ENCODE data around the gene ADARB1. TPM values are rescaled to one million over a fixed set of nuclear protein-coding genes. Genes with fewer than 3 reads are reported as not detected.
A peak's percentile ranks its signal among the peaks of the same experiment; 100 is the strongest.

The ADARB1 gene
- total and polyA plus RNA-seq, 9 of the 15 experiments (the other 6 are each of a cell fraction or from before 2014, with no cell fraction given): 6.7 to 16.0 (median 8.3) TPM

- Histone ChIP-seq H3K4me3 (no peak overlapping the region), H3K27ac (ENCODE audit: extremely low read depth, low read depth, low read length) (no peak overlapping the region), H3K36me3 (ENCODE audit: control insufficient read depth, insufficient read depth, low read length) (no peaks in the 10 kb centered on the region), H3K27me3 (ENCODE audit: control insufficient read depth in 2 of 2, insufficient read depth in 2 of 2, low read length in 2 of 2) (peaks cover 59 to 64% of the 10 kb centered on the region in 2 experiments), H3K4me2 (ENCODE audit: insufficient read depth, low read length) (no peak overlapping the region), H2AFZ (ENCODE audit: low read depth, low read length) (no peak overlapping the region), H3K9me1 (ENCODE audit: control insufficient read depth, insufficient read depth, low read length) (no peaks in the 10 kb centered on the region), H3K9me3 (replicated peaks; ENCODE audit: control insufficient read depth, insufficient read depth, low read depth, low read length) (no peaks in the 10 kb centered on the region), H4K20me1 (replicated peaks; ENCODE audit: control insufficient read depth, insufficient read depth, low read length) (no peaks in the 10 kb centered on the region; the same call in 1 of the 2 replicates), H3K9ac (ENCODE audit: insufficient read depth in 1 of 2, low read depth in 2 of 2, low read length in 2 of 2) (no peak overlapping the region), H3K79me2 (ENCODE audit: control insufficient read depth, insufficient read depth, low read length) (no peaks in the 10 kb centered on the region), H3K4me1 (replicated peaks in 1 of 2; ENCODE audit: control insufficient read depth in 2 of 2, insufficient read depth in 2 of 2, low read length in 2 of 2) (peaks cover 0 to 9% of the 10 kb centered on the region in 2 experiments; a peak in 1 of 5 replicates)
- intact Hi-C loops (cut with micrococcal nuclease): no loop called here
- DNase-seq (ENCODE audit: extremely low read depth in 1 of 4, low spot score in 3 of 4) (no peak), FAIRE-seq (no peak), ATAC-seq (no peak)
- CTCF ChIA-PET (ENCODE audit: low intra/inter-chr PET ratio): no interaction called here
- BruUV-seq (replicated peaks): no TSS peak
- POLR2A ChIA-PET: no interaction called here
- 0 out of 2 replicates have a peak, but pooled peaks have one; percentile 66 for TF ChIP-seq EZH2 (IDR thresholded peaks at IDR 0.05; ENCODE audit: borderline replicate concordance, low read depth, low read length)
- no peak for TF ChIP-seq TAF15 (IDR thresholded peaks at IDR 0.05; ENCODE audit: low read depth, low read length)
- WGBS (ENCODE audit: insufficient coverage, low coverage, missing lambda C conversion rate): 0% methylated on average over 3 of the region's 3 CpGs
- in situ Hi-C loops (cut with MboI): no loop called here
Observed at GRCh38 chr21:45231705-45232104, 157.3 kb downstream of the ADARB1 start.

DNA sequence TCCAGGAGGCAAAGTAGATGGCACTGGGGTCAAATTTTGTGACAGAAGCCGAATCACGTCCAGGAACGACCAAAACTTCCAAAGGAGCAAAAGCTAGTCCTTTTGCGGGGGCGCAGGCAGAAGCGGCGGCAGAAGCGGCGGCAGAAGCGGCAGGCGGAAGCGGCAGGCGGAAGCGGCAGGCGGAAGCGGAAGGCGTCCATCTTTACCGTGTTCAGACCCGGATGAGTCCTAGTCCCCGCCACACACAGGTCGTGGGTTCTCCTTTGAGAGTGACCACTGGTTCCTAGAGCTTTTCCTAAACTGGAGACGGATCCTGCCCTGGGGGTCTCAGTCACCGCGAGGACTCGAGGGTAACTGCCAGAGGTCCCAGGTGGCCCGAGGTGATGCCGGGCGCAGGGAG, 159.7 kb downstream of the ADARB1 start:
- no peaks in the 10 kb centered on the region for H3K79me2 ChIP-seq (ENCODE audit: control insufficient read depth, insufficient read depth, low read length)
- ChIA-PET CTCF (ENCODE audit: low intra/inter-chr PET ratio) (interaction anchor here (0.6 kb wide), 1 partner anchor 280 kb away, joined by 4 read pairs; no protein-coding TSS in a partner anchor), POLR2A (interaction anchor here (0.9 kb wide), 1 partner anchor 27 kb away, joined by 3 read pairs; no protein-coding TSS in a partner anchor)
- in situ Hi-C loops (cut with MboI): no loop called here
- no peak overlapping the region for H3K4me3 ChIP-seq
- H4K20me1 ChIP-seq (replicated peaks; ENCODE audit: control insufficient read depth, insufficient read depth, low read length): no peaks in the 10 kb centered on the region
- H3K36me3 ChIP-seq (ENCODE audit: control insufficient read depth, insufficient read depth, low read length): no peaks in the 10 kb centered on the region
- peaks cover 44% of the 10 kb centered on the region in 2 experiments for H3K27me3 ChIP-seq (ENCODE audit: control insufficient read depth in 2 of 2, insufficient read depth in 2 of 2, low read length in 2 of 2)
- 33% methylated on average over 27 of the region's 28 CpGs for WGBS (ENCODE audit: insufficient coverage, low coverage, missing lambda C conversion rate)
- no peak overlapping the region for H3K9ac ChIP-seq (ENCODE audit: insufficient read depth in 1 of 2, low read depth in 2 of 2, low read length in 2 of 2)
- H3K27ac ChIP-seq (ENCODE audit: extremely low read depth, low read depth, low read length): no peak overlapping the region
- H3K4me1 ChIP-seq (replicated peaks in 1 of 2; ENCODE audit: control insufficient read depth in 2 of 2, insufficient read depth in 2 of 2, low read length in 2 of 2): peaks cover 0 to 9% of the 10 kb centered on the region in 2 experiments; a peak in 1 of 5 replicates
- ATAC-seq (peak; percentile 27; the same call in 1 of the 3 replicates), DNase-seq (ENCODE audit: extremely low read depth in 1 of 4, low spot score in 3 of 4) (no peak), FAIRE-seq (no peak)
- H3K4me2 ChIP-seq (ENCODE audit: insufficient read depth, low read length): no peak overlapping the region; the same call in 1 of the 2 replicates
- H3K9me3 ChIP-seq (replicated peaks; ENCODE audit: control insufficient read depth, insufficient read depth, low read depth, low read length): no peaks in the 10 kb centered on the region
- BruUV-seq (replicated peaks): no TSS peak
- intact Hi-C loops (cut with micrococcal nuclease): no loop called here
- no peaks in the 10 kb centered on the region for H3K9me1 ChIP-seq (ENCODE audit: control insufficient read depth, insufficient read depth, low read length)
- peak overlapping the region; percentile 17; the same call in 1 of the 2 replicates for H2AFZ ChIP-seq (ENCODE audit: low read depth, low read length)
- peak; percentile 26 for TF ChIP-seq CBX2 (IDR thresholded peaks at IDR 0.05; ENCODE audit: insufficient read depth, low read length, poor library complexity, severe bottlenecking)
- 0 out of 2 replicates have a peak, but pooled peaks have one; percentile 39 for TF ChIP-seq ZBTB33 (CRISPR knock-in tag; IDR thresholded peaks at IDR 0.05)
- peak; percentile 57 for TF ChIP-seq EGR1 (conservative IDR thresholded peaks at IDR 0.05)
- TF ChIP-seq EHMT2 (IDR thresholded peaks at IDR 0.05): peak; percentile 29; the same call in 1 of the 2 replicates
- TF ChIP-seq ETV6 (IDR thresholded peaks at IDR 0.05; ENCODE audit: borderline replicate concordance in 1 of 2, low read depth in 2 of 2, low read length in 1 of 2): peak in 1 of 2 experiments; percentile 40; a peak in 1 of 4 replicates
- no peak for TF ChIP-seq ETV6 (CRISPR knock-in tag; IDR thresholded peaks at IDR 0.05; ENCODE audit: borderline replicate concordance)
- no peak for TF ChIP-seq UBTF (IDR thresholded peaks at IDR 0.05; ENCODE audit: borderline replicate concordance in 1 of 2, low read depth in 2 of 2, low read length in 2 of 2)
- TF ChIP-seq RBFOX2 (IDR thresholded peaks at IDR 0.05; ENCODE audit: low read depth, low read length): 0 out of 2 replicates have a peak, but pooled peaks have one; percentile 26
- TF ChIP-seq ZNF584 (CRISPR knock-in tag; IDR thresholded peaks at IDR 0.05; ENCODE audit: low read depth): no peak

All from K562 (cell line).